Spleen (tissue), 11 donors: ENCODE data around the gene VDAC2. TPM values are rescaled to one million over a fixed set of nuclear protein-coding genes. Genes with fewer than 3 reads are reported as not detected.

Experiments
- DNase-seq: peaks from one replicate; pipeline ENCODE4 v3.0.0-alpha.2; 2020
- H3K27ac ChIP-seq, 8 donors: fragments of 200-600 bp; sonication (generic) in 7 of 8; 1 replicate in 4 of 8; 2 replicates in 4 of 8; pipeline versions ENCODE4 v1.5.0 to v1.8.0; 2016 to 2021; ENCODE audit warnings: inconsistent platforms in 4 of 8, mild to moderate bottlenecking in 4 of 8, moderate library complexity in 1 of 8
- H3K27me3 ChIP-seq, 7 donors: fragments of 200-600 bp; sonication (generic) in 6 of 7; replicated peaks in 1 of 7; 1 replicate in 4 of 7; 2 replicates in 3 of 7; pipeline versions ENCODE4 v1.5.0 to v1.8.0; 2016 to 2021; ENCODE audit warnings: inconsistent platforms in 3 of 7, mild to moderate bottlenecking in 1 of 7
- H3K36me3 ChIP-seq, 6 donors: fragments of 200-600 bp; sonication (generic) in 5 of 6; 1 replicate in 4 of 6; 2 replicates in 2 of 6; pipeline versions ENCODE4 v1.5.0 to v1.8.0; 2016 to 2021; ENCODE audit warnings: inconsistent platforms in 2 of 6
- H3K4me1 ChIP-seq, 6 donors: fragments of 200-600 bp; sonication (generic) in 5 of 6; 1 replicate in 3 of 6; 2 replicates in 3 of 6; pipeline versions ENCODE4 v1.5.0 to v1.8.0; 2016 to 2021; ENCODE audit warnings: inconsistent platforms in 3 of 6
- H3K4me3 ChIP-seq, 8 donors: fragments of 200-600 bp; sonication (generic) in 7 of 8; 1 replicate in 4 of 8; 2 replicates in 4 of 8; pipeline versions ENCODE4 v1.5.0 to v1.8.0; 2016 to 2021; ENCODE audit warnings: inconsistent platforms in 4 of 8, mild to moderate bottlenecking in 4 of 8, moderate library complexity in 2 of 8
- H3K9me3 ChIP-seq, 8 donors: fragments of 200-600 bp; sonication (generic) in 7 of 8; 1 replicate in 4 of 8; 2 replicates in 4 of 8; pipeline versions ENCODE4 v1.5.0 to v1.8.0; 2016 to 2021; ENCODE audit warnings: inconsistent platforms in 4 of 8
- POLR2A ChIP-seq, 3 donors: fragments of 450-650 bp; IDR thresholded peaks; one replicate each; pipeline ENCODE4 v1.5.1; 2017; ENCODE audit warnings: antibody characterized with exemption in 3 of 3, mild to moderate bottlenecking in 1 of 3
- POLR2AphosphoS5 ChIP-seq, 3 donors: sonication (generic); formaldehyde crosslinking; IDR thresholded peaks; one replicate each; pipeline ENCODE4 v1.5.1; 2017; ENCODE audit warnings: antibody characterized with exemption in 3 of 3
- WGBS, 5 donors: extraction: QIAGEN DNeasy Blood & Tissue Kit in 3 of 5; methylation state at CpG; one replicate each; pipeline versions ENCODE4 v1.1.5 to v1.1.7; 2013 to 2018; 5-methylcytosine and 5-hydroxymethylcytosine counted together
- intact Hi-C: fragments of 100-400 bp; cut with DNase I; formaldehyde crosslinking; loops from one replicate; pipeline ENCODE4 v1.15.0; 2023; ENCODE audit warnings: low total_unique reads
- polyA plus RNA-seq, 3 donors: library from polyadenylated mRNA; stranded (reverse); fragments of 200-250 nt; gene quantifications; one replicate each; pipeline ENCODE4 v1.2.1, GENCODE V29; 2013
- total RNA-seq, 7 donors: library from RNA; depleted of rRNA in 3 of 7; stranded (reverse); fragments of >200 nt in 3 of 7; fragmentation: NEBNext Ultra II Directional in 4 of 7; extraction: Animal tissue kit (Norgen Biotek cat#: 25700) in 4 of 7; gene quantifications; one replicate each; pipeline versions ENCODE4 v1.1.0 to v1.2.1, GENCODE V29; 2016 to 2021
- TF ChIP-seq, protein P1 (sequence below), 11 experiments: fragments of 200-600 bp in 7 of 11; fragments of 450-650 bp in 4 of 11; sonication (generic) in 4 of 11; IDR thresholded peaks in 8 of 11; conservative IDR thresholded peaks in 3 of 11; 1 replicate in 7 of 11; 2 replicates in 4 of 11; pipeline versions ENCODE4 v1.4.0 to v1.8.0; 2016 to 2021; ENCODE audit warnings: antibody characterized with exemption in 11 of 11, inconsistent platforms in 4 of 11, mild to moderate bottlenecking in 1 of 11
- donor health status: healthy with polysubstance abuse.
- donor health status: DM: no; HTN: no; CAD: no; lungs with moderate emphysema.
- donor health status: DM: no; HTN: no; CAD: no.
- donor health status: Bipolar disorder and iron deficiency.
- donor health status: healthy.
- donor health status: DM: no; HTN: no; CAD: no.
- donor health status: DM: yes; HTN: yes; CAD: no.

The VDAC2 gene
- total and polyA plus RNA-seq, 10 donors, result 62.0 to 108 (median 88.7) TPM

DNA sequence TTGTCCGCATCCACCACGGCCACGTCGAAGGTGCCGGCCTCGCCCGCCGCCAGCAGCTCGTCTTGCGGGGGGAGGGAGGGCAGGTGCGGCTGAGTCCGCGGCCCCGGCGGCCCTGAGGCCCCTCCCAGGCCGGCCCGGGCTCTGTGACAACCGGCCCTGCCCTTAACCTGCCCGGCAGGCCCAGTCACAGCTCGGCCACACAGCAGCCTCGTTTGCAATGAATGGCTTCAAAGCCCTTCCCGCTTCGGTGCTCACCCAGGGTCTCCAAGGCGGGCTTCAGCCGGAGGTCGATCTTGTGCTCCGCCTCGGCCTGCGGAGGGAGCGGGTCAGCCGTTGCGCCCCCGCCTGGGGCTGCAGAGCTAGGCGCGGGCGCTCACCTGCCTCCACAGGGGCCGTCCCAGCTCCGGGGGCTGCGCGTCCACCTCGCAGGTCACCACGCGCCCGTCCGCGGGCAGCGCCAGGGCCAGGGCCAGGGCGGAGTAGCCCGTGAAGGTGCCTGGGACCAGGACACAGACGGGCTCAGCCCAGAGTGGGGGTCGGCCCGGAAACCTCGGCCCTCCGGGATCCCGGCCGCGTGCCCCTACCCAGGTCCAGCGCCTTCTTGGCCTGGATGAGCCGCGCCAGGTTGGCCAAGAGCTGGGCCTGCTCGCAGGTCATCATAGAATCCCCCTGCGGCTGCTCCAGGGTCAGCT lies 24.2 kb downstream of the VDAC2 start:
- no peaks in the 10 kb centered on the region for H3K27me3 ChIP-seq
- peaks cover 0 to 43% (median 35%) of the 10 kb centered on the region in 6 donors for H3K4me1 ChIP-seq
- H3K9me3 ChIP-seq, result no peaks in the 10 kb centered on the region
- intact Hi-C loops, result loop anchor here (5.0 to 10.0 kb wide), 3 partner anchors 50 to 990 kb away; partner anchors contain the start of gene SAMD8
- DNase-seq, result peak; percentile 95
- TF ChIP-seq POLR2A (IDR thresholded peaks at IDR 0.05) (no peak), POLR2AphosphoS5 (IDR thresholded peaks at IDR 0.05) (no peak)
- TF ChIP-seq, protein P1, sequence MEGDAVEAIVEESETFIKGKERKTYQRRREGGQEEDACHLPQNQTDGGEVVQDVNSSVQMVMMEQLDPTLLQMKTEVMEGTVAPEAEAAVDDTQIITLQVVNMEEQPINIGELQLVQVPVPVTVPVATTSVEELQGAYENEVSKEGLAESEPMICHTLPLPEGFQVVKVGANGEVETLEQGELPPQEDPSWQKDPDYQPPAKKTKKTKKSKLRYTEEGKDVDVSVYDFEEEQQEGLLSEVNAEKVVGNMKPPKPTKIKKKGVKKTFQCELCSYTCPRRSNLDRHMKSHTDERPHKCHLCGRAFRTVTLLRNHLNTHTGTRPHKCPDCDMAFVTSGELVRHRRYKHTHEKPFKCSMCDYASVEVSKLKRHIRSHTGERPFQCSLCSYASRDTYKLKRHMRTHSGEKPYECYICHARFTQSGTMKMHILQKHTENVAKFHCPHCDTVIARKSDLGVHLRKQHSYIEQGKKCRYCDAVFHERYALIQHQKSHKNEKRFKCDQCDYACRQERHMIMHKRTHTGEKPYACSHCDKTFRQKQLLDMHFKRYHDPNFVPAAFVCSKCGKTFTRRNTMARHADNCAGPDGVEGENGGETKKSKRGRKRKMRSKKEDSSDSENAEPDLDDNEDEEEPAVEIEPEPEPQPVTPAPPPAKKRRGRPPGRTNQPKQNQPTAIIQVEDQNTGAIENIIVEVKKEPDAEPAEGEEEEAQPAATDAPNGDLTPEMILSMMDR (IDR thresholded peaks at IDR 0.05 in 8 of 11, conservative IDR thresholded peaks at IDR 0.05 in 3 of 11), result peak in 1 of 11 experiments; percentile 6
- peak overlapping the region; percentile 70 to 91 (median 85) for H3K27ac ChIP-seq
- peaks cover 0 to 36% (median 24%) of the 10 kb centered on the region in 6 donors for H3K36me3 ChIP-seq
- 0 to 4% (median 1%) methylated on average over 4 to 62 of the region's 62 CpGs for WGBS, 5 donors
- peak overlapping the region; percentile 68 to 92 (median 86) for H3K4me3 ChIP-seq

DNA sequence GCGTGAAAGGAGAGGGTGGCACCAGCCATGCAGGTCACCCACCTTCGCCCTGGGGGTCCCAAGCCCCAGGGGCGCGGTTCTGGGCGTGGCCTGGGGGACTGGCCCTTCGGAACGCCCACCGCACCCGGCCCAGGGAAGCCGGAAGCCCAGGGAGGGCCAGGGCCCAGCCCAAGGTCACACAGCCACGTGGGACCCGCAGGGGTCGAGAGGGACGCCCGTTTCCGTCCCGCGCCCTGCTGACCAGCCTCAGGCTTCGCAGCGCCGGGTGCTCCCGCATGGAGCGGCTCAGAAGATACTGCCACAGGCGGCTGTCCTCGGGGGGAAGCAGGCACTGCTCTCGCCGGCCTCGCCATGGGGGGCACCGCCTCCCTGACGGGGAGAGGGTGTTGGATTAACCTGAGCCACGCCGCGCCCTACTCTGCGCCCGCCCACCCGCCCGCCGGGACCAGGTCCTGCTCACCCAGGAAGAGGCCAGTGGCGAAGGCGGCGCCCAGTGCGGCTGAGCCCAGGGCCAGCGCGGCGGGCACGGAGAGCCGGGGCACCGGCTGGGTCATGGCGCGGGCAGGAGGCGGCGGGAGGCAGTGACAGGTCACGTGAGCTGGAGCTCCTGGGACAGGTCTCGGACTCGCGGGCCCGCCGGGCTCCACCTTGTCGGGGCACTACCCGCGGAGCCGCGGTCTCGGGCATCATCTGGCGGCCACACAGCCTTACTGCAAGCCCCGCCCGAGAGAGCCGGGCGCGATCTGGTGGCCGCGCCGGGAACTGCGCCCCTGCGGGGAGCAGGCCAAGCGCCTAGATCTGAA lies 25.0 kb downstream of the VDAC2 start, which contains the start of gene COMTD1:
COMTD1 (minus strand) TSS at position 583 of the 803 bp plus-strand sequence; CDS start at position 554, 29 bp downstream.
- peak; percentile 100 for DNase-seq
- TF ChIP-seq, protein P1 (IDR thresholded peaks at IDR 0.05 in 8 of 11, conservative IDR thresholded peaks at IDR 0.05 in 3 of 11), result peak; percentile 100
- TF ChIP-seq POLR2AphosphoS5 (IDR thresholded peaks at IDR 0.05) (peak; percentile 48 to 83 (median 72)), POLR2A (IDR thresholded peaks at IDR 0.05) (peak in 1 of 3 donors; percentile 25)
- Histone ChIP-seq H3K4me3 (peak within 1 kb of the TSS; percentile 68 to 92 (median 86)), H3K27ac (peak within 1 kb of the TSS; percentile 70 to 91 (median 85)), H3K27me3 (no peaks in the 10 kb centered on the region), H3K36me3 (peaks cover 0 to 28% (median 18%) of the 10 kb centered on the region in 6 donors), H3K9me3 (no peaks in the 10 kb centered on the region), H3K4me1 (peaks cover 0 to 36% (median 30%) of the 10 kb centered on the region in 6 donors)
- intact Hi-C loops, result loop anchor here (10.0 kb wide), 2 partner anchors 51 to 991 kb away; no protein-coding TSS in a partner anchor
- 0 to 1% (median 0%) methylated on average over 6 to 76 of the region's 76 CpGs for WGBS, 5 donors

DNA sequence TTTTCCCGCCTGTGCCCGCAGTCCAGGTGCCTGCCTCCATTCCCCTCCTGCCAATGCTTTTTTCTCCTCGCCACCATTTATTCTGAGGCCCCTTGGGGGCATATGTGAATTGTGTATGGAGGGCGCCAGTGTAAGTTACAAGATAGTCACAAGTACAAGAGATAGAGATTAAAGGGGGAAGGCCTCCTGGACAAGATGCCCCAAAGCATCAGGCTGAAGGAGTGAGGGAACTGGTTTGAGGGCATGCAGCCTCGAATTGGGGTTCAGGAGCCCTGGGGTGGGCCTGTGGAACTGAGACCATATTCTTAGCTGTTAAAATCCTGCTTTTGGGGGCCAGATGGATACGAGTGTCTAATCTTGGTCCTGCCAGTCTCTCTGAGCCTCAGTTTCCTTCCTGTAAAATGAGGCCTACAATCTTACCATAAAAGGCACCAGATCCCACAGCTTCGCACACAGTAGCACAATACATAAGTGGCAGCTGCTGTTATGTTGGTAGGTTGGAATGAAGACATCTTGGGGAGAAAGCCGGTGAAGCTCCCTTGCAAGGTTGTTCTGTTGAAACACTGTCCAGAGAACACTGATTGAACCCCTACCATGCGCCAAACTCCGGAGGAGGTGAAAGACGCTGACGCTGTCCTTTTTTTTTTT lies 25.7 kb downstream of the VDAC2 start:
- H3K4me3 ChIP-seq, result peak overlapping the region in 6 of 8 donors; percentile 68 to 90 (median 82)
- no peaks in the 10 kb centered on the region for H3K27me3 ChIP-seq
- peaks cover 0 to 21% (median 15%) of the 10 kb centered on the region in 6 donors for H3K36me3 ChIP-seq
- H3K4me1 ChIP-seq, result peaks cover 0 to 31% (median 27%) of the 10 kb centered on the region in 6 donors
- H3K9me3 ChIP-seq, result no peaks in the 10 kb centered on the region
- intact Hi-C loops, result loop anchor here (10.0 kb wide), 2 partner anchors 52 to 992 kb away; no protein-coding TSS in a partner anchor
- TF ChIP-seq POLR2AphosphoS5 (IDR thresholded peaks at IDR 0.05) (no peak), POLR2A (IDR thresholded peaks at IDR 0.05) (no peak)
- TF ChIP-seq, protein P1 (IDR thresholded peaks at IDR 0.05 in 8 of 11, conservative IDR thresholded peaks at IDR 0.05 in 3 of 11), result peak in 4 of 11 experiments; percentile 10 to 72 (median 28)
- H3K27ac ChIP-seq, result peak overlapping the region in 7 of 8 donors; percentile 70 to 91 (median 87)
- 41 to 54% (median 50%) methylated on average over 12 of the region's 12 CpGs for WGBS, 5 donors
- no peak for DNase-seq
